Measurements from ENCODE around the gene CCDC93.

The CCDC93 gene, protein sequence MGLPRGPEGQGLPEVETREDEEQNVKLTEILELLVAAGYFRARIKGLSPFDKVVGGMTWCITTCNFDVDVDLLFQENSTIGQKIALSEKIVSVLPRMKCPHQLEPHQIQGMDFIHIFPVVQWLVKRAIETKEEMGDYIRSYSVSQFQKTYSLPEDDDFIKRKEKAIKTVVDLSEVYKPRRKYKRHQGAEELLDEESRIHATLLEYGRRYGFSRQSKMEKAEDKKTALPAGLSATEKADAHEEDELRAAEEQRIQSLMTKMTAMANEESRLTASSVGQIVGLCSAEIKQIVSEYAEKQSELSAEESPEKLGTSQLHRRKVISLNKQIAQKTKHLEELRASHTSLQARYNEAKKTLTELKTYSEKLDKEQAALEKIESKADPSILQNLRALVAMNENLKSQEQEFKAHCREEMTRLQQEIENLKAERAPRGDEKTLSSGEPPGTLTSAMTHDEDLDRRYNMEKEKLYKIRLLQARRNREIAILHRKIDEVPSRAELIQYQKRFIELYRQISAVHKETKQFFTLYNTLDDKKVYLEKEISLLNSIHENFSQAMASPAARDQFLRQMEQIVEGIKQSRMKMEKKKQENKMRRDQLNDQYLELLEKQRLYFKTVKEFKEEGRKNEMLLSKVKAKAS

DNA sequence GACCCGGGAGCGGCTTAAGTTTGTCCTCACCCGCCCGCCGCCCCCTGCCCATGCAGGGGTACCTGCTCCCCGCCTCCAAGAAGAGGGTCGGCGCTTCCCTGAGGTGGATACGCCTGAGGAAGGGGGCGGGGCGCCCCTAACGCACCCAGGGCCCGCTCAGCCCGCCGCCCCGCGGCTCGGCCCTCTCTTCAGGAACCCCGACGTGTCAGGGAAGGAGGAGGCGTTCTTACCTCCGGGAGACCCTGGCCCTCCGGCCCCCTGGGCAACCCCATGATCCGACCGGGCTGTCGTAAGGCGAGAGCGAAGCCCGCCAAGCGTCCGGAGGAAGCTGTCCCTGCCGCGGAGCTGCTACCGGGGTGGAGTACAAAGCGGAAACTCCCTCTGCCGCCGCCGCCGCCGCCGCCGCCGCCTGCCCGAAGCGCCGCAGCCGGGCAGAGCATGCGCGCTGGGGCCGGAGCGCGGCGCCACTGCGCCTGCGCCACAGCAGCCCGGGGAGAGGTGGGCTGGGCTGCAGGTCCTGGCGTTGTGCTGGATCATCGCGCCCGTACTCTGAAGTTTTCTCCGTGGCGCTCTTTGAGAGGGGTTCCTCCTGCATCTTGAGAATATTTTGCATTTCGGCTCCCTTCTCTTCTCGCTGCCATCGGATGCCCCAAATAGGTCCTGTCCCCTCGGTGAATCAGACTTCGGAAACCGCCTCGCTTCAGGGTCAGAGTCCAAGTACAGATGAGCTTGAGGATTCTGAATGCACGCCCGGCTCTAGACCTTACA, at the start of gene CCDC93:
TSS of gene CCDC93 (minus strand) at position 347 of the 768 bp plus-strand sequence. CDS start at position 272, 75 bp downstream.
- peak; percentile 84 for DNase-seq

DNA sequence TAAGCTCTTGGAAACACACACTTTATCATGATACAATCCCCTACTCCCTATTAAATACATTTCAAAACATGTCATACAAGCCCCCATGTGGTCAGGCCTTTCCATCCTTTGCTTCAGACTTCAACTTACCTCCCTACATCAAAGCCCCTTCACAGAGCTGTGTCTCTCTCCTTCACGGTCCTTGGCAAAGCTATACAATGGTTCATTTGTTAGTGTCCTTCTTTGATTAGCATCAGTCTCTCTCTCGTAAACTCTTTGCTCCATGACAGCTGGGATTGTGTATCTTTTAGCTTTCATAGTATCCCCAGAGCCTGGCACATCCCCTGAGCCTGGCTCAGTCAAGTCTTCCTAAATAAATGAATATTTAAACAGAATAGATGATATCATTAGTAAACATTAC, 48.8 kb upstream of the CCDC93 start:
- DNase-seq, result no peak

DNA sequence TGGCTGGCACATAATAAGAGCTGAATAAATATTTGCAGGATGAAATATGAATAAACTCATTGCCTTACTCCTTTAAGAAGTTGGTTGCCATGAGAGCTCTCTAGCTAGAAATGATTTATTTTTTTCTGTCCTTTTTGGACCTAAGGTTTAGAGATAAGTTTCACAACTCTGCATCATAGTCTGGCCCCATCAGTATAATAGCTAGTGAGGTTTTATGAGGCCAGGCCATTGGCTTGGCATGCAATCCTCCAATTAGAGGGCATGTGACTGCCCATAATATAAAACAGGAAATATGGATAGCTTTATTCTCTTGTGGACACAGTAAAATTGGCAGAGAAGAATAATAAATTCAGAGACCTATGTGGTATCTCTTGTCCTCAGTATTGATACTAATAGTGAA, 48.2 kb upstream of the CCDC93 start:
- DNase-seq, result no peak

DNA sequence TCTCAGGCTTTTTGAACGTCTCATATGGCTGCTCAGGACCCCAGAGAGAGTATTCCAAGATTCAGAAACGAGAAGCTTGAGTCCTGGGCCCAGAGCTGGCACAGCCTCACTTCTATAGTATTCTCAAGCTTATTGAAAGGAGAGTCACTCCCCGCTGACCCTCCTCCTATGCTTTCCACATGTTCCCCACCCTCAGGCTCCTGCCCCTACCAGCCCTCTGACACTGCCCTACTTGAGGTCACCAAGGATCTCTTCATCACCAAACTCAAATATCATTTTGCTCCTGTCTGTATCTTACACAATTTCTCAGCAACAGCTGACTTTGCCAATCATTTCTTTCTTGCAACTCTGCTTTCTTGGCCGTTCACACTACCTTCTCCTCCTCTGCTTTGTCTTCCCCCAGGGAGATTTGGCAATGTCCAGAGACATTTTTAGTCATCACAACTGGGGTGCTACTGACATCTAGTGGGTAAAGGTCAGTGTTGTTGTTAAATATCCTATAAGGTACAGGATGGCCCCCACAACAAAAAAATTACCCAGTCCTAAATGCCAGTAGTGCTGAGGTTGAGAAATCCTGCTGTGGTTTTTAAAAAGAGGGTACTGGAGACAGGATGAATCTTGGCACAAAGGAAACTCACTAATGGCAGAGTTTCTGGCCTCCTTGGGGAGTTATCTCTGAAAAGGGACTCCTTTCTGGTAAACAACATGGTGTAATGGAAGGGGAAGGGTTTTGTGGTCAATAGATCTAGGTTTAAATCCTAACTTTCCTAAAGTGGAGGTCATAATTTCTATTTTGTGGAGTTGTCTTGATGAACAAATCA, 47.5 kb upstream of the CCDC93 start:
- DNase-seq, result no peak

DNA sequence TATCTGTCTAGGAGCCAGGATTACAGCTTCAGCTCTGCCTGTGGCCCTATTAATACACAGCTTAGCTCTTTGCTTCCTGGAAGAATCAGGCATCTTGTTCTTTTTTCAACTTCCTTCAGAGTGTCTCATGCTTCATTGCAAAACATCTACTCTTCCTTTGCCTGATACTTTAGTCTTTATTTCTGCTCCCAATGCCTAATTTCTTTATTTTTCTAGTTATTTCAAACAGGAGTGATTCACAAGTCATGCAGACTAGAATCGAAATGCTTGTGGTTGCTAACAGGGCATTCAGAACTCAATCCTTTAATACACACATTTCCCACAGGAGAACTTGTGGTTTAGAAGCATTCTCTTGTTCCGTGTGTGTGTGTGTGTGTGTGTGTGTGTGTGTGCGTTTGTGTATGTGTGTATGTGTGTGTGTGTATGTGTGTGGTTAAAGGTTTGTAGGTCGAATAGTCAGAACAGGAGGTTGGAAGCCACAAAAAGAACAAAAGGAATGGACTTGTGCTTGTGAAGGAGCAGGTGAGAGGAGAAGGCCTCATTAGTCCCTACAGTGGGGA, 46.1 kb upstream of the CCDC93 start:
- DNase-seq, result peak in 1 of 2 donors; percentile 2

DNA sequence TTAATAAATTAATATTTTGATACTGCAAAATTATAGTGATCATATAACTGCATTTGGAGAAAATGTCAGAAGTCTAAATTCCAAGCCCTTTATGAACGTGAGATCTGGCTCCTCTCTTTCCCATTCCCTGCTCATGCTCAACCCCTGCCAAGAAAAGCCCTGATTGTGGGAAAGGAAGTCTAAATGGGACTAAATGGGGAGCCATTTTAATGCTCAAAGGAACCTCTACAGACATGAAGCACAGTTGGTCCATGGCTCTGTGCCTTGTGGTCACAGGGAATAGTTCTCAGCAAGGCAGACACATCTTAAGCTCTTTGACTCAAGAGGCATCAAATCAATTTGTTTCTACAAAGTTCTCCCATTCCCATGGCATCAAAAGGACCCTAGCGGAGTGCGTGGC, 45.1 kb upstream of the CCDC93 start:
- no peak for DNase-seq

DNA sequence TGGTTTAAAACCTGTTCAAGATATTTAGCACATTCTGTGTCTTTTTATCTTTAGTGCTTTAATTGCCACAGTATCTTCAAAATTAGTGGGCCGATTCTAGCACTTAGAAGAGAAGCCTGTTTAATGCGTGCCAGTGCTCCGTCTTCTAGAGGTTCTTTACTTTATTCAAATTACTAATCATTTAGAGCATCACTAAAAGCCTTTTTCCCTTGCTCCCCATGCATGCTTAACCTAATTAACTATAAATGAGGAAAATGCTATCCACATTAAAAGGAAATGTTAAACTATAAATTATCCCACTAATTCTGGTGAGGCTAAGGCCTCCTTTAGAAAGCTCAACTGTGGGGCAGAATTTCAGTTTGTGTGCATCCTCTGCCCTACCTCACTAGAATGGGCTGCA, 42.9 kb upstream of the CCDC93 start:
- DNase-seq, result no peak

DNA sequence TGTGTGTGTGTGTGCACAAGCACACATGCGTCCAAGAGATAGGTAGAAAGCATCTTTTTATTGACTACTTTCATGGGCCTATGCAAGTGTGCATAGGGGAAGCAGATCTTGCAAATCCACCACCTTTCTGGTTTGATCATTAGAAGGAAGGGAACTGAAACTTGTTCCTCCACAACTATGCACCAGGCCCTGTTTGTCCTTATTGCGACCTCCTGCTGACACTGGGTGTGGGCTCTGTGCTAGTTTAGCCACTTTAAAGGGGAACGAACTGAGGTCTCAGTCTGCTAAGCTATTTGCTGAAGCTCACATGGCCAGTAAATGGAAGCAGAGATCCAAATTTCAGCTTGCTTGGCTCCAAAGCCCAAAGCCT, 42.3 kb upstream of the CCDC93 start:
- DNase-seq, result no peak

DNA sequence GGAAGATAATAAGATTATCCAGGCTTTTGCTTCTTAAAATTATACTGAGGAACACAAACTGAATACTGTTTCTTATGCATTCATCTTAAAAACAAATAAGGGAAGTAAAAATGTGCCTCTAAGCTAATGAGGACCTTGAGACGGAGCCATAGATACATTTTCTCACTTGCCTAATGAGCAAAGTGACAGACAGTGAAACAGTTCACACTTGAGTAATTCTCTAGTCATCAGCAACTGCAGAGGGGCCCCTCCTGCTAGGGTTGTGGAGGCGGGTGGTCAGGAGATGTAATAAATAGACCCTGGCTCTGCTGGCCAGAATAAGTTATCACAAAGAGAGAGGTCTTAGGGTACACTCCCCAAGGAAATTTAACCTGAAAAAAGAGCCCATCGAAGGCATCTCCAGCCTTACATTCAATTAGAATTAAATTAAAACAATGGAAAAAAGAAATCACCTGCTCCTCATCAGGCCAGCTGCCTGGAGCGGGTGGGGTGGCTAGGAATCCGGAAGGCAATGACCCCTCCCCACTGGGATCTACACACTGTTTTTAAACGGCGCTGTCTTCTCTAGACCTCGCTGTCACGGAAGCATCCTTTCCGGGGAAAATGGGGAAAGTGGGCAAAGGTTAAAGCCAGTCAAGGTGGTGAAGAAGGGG, 41.8 kb upstream of the CCDC93 start:
- DNase-seq, result no peak

DNA sequence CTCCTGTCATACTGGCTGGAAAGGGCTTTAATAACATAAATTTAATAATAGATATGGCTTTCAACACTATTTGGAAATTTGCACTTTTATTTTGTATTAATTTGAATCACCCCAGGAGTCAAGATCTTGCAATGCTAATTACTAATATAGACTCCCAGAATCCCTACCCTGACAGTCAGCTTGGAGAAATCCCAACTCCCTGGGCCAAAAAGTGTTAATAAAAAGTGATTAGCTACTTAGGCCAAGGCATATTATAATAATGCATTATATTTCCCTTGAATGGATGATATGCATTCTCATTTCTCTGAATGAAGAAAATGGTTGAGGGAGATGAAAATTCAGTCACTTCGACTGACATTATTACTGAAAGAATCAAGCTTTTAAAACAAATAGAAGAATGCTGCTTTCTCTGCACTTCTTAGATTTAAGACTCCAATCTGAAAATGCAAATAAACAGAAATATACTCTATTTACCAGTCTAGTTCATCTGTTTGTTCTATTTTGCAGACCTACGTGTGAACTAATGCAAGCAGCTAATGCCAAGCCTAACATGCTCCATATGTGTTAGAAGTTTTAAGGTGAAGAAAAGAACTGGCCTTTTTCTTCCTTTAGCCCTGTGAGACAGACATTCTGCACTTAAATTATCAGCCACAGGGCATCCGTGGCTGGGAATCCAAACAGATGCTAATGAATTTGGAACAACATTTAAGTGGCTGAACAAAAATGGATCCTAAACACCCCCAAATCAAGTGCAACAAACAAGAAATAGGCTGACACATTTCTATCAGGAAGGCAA, 40.5 kb upstream of the CCDC93 start:
- DNase-seq, result no peak

DNA sequence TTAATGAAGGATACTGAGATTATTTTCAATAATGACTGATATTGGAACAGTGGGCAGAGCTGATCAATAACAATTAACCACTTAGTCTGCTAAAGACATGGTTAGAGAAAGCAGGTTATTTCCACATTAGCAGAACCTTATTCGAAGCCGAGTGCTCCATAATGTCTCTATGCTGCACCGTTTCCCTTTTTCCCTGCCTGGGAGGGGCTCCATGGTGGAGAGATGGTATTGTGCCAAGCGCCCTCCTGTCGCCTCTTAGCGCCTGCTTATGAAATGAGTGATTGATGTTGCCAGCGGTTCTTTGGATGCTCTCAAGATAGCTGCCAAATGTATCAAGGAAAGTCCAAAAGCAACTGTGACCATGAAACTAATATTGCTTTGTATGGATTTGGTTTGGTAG, 39.8 kb upstream of the CCDC93 start:
- DNase-seq, result no peak

DNA sequence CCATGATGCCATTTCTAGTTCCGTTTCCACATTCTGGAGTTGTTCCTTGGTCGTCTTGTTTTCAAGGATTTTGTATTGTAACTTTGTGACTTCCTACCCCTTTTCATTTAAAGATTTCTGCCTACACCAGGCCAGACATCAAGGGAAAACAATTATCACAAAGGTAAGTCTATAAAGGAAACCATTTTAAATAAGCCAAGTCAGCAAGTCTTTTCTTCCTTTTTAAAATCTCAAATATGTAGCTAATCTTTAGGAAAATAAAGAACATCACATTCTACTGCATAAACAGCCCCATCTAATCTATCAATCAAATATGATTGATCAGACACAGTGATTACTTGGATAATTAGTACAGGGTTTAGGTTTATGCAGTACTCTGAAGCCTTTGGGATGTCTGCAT, 38.6 kb upstream of the CCDC93 start:
- DNase-seq, result no peak

DNA sequence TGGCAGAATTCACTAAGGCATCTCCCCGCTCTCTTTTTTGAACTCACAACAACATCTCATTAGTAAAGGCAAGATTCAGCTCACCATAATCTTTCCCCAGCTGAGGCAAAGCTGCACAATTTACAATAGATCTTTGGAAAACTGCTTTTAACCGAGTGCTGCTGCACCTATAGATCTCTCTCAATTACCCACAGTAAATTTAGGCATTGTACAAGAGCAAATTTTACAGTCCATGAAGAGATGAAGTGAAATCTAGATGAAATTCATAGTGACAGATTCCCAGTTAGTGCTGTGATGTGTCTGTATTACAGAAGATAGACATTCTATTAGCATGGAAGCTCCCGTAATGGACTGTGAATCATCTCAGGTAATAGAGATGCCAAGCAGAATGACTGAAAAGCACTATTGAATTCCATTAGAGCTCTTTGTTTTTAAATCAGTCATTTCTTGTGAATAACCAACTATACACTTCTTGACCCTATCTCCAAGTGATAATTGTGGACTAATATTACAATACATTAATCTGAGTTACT, 38.0 kb upstream of the CCDC93 start:
- DNase-seq, result no peak

DNA sequence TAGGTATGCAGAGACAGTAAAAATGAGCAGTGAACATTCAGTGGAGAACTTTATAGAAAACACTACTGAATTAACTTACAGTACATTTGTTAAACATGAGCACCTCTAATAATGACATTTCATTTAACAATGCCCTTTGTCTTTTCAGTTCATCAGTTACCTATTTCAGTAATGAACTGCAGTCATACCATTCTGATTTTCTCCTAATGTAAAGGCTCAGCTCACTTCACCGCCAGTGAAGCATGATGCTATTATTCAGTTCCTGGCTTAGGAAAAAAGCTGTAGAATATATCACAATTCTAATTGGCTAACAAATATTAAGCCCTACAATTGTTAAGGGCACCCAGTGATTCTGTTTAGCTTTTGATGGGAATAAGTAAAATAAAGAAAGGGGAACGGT, 37.1 kb upstream of the CCDC93 start:
- DNase-seq, result no peak

DNA sequence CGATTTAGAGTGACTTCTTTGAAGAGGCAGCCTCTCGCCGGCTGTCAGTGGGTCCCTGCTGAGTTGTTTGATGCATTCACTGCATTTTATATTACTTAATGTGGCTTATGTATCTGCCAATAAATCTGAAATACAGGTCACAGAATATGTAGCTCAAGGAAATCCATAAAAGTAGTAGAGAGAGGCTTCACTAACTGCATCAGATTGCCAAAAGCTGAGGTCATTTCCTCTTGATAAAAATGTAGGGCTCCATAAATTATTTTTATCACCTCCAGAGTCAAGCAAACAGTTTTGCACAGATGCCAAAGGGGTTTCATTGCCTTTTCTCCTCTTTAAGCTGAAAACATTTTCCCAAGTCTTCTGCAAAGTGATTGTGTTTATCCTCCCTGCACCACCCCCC, 36.5 kb upstream of the CCDC93 start:
- no peak for DNase-seq

DNA sequence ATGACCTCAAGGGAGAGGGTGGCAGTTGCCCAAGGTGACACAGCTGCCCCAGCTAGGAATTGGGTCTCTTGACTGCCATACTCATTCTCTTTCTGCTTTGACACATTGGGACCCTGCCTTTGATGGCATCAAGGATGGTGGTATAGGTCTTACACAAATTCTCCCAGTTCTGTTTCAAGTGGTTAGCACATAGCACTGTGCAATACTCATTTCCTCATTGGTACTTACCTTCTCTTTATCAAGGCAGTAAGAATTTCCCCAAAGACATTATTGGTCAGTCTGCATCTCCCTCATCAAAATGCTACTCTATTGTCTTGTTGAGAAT, 35.9 kb upstream of the CCDC93 start:
- no peak for DNase-seq

DNA sequence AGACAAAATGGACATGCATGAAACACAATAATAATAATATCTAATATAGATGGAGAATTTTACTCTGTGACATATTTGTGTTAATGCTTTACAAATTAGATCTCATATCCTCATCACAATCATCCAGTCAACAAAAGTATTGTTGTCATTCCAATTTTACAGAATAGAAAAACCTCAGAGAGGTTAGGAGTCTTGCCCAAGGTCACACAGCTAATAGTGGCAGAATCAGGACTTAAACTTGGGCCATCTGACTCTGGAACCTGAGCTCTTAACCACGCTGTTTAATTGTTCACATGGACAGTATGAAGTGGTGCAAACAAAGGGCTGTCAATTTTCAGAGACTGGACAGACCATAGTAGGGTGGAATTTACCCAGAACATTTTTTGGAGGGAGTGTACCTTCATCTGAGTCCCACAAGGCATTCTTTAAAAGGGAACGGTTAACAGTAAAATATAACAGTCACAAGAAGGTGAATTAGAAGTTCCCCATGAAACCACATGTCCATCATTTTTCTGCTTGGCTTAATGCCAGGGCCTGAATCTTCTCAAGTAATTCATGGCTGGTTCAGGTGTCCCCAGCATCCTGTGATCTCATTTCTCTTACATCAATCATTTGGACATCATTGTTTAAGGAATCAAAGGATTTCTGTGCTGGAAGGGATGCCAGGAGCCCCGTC, 35.4 kb upstream of the CCDC93 start:
- DNase-seq, result no peak

DNA sequence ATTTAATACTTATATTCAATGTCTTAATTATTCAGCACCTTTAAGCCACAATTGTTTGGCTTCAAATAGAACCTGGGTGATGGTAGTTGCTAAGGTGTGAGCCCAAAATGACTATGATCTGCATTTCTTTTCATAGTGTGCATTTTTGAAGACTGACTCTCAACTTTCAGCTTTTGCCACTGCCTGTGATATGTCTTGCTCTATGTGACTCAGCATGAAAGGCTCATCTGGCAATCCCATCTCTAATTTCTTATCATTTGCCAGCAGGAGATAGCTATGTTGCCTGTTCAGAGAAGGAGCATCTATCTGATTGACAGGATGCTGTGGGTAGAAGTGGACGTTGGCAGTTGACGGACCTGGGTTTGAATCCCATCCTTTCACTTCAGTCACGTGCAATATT, 34.5 kb upstream of the CCDC93 start:
- DNase-seq, result no peak

DNA sequence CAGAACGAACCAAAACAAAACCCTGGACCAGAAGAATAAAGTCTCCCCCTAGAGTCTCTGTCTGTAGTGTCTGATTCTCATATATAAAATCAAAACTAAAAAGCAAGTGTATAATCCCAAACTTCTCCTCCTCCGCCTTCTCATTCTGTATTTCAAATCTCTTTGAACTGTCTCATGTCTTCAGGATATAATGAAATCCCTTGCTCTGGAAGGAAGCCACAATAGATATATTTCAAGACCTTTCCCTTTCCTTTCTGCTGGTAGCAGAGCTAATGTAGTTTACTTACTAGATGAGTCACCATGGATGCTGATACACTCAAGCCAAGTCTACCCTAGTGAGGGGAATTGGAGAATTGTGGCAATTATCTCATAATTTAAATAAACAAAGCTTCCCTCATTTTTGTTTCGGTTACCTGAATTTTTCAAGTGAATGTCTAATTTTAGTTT, 33.5 kb upstream of the CCDC93 start:
- no peak for DNase-seq

DNA sequence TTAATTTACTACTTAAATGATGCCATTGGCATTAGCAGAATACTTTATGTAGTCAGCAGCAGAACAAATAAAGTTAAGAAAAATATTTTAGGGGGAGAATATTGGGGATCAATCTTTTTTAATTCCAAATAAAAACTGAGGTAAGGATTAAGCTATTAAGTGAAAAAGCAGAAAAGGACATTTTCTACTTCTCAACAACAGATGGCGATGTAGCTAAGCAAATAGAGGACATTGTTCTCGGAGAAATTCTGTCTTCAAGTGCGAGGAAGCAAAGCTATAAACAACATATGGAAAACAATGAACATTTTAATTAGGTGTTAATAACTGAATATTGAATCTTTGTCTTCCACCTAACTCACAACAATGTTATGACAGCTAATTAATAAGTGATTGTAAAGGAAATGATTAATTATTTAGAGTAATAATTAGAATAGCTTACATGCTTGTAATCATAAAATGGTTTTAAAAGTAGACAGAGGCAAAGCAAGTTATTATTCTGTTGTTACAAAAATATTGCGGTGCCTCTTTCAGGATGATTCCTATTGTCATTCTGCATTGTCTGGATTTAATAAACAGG, 32.9 kb upstream of the CCDC93 start:
- no peak for DNase-seq

Measured in stimulated activated CD4-positive, alpha-beta T cell treated with anti-CD3 and anti-CD28 coated beads, Interleukin-2, amount 100 ng/mL, for 24 hours (primary cell).